ENCODE data around the gene LAIR2.

Gene LAIR2

GRCh38 chr19:54535601-54536000, 33.0 kb downstream of the LAIR2 start:
- DNase-seq = no peak

DNA sequence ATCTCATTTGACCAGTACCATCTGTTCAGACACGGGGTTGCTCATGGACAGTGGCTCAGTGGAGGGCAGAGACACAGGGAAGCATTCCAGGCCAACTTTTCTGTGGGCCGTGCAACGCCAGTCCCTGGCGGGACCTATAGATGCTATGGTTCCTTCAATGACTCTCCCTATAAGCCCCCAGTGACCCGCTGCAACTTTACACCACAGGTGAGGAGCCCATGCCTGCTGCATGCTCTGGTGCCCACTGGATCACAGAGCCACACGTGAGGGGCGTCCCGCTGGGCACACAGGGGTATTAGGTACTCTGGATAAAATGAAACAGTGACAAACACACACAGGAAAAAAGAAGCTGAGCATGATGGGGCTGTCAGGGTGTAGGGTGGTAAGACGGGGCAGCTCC, 34.3 kb downstream of the LAIR2 start:
- DNase-seq = no peak

- DNase-seq = no peak
Observed at GRCh38 chr19:54541712-54542111, 39.1 kb downstream of the LAIR2 start.

- no peak for DNase-seq
Observed at GRCh38 chr19:54548806-54549205, 46.2 kb downstream of the LAIR2 start.

DNA sequence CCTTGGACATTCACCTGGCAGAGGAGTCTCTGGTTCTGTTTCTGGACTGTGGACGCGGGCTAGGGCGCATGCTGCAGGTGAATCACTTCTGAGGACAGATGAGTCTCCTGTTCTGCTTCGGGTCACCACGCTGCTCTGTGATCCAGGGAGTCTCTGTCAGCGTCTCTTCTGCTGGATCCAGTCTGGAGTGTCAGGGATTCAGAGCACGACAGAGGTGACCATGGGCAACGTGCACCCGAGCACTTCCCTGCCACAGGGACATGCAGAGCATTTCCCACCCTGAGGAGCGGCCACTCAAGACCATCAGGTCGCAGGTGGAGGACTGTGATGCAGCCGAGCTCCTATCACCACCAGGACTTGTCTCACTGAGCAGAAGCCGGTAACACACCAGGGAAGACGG, 46.6 kb downstream of the LAIR2 start:
- DNase-seq = no peak

DNA sequence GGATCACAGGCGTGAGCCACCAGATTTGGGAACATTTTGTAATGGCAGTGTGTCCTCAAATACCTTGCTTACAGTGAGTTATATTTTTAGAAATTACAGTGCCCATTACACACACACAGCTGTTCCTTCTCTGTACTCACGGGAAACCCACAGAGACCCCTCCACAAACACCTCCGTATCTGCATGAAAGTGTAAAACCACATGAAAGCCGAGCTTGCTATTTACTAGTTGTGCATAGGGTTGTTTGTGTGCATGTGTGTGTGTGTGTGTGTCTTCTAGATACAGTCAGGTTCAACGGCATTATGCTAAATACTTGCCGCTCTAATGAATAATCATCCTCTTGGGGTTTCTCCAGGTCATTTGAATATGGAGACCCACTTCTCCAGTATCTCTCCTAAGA, 48.7 kb downstream of the LAIR2 start:
- no peak for DNase-seq

- no peak for DNase-seq
Observed at GRCh38 chr19:54551950-54552912, 49.6 kb downstream of the LAIR2 start.

DNA sequence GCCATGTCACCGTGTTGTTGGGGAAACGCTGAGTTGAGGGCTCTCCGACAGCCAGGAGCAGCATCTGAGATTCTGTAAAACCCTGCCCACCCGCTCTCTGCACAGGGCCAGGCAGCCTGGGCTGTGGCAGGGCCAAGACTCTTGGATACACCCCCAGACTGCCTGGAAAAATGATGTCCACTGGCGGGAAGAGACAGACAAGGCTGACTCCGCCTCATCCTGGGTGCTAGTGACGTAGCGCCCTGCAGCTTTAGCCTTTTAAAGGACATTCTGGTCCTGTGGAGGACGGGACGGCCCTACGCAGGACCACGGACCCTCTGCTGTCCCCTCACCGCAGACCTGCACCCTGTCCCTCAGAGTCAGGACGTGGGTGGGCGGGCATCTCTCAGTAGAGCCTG, 50.3 kb downstream of the LAIR2 start:
- DNase-seq = no peak

DNA sequence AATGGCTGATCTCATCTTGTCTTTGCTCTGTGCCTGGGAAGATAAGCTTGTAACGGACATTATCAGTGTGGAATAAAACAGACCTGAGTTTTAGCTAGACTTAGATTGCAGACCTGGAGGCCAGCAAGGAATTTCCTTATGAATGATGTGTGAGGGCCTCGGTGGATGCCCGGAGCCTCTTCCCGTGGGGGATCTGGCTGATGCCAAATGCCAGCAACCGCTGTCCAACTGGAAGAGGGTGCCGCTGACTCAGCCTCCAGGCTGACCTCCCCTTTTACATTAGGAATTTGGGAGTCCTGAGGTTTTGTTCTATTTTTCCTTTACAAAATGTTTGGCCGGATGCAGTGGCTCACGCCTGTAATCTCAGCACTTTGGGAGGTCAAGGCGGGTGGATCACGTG, 51.4 kb downstream of the LAIR2 start:
- no peak for DNase-seq

DNA sequence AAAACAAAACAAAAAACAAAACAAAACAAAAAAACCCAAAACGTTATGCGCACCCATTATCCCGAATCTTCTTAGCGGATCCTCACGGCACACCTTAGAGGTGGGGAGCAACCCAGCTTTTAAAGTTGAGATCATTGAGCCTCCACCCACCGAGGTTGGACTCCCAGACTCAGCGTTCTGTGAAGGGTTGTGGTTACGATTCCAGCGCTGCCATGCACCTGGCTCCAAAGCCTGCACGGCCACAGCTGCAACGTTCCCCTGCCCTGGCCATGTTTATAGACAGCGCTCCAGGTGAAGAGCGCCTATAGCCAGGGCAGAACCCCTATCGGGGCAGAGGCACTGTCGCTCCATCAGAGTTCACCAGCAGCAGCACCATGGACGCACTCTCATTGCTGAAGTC, 52.3 kb downstream of the LAIR2 start:
- no peak for DNase-seq

GRCh38 chr19:54556194-54556593, 53.6 kb downstream of the LAIR2 start:
- DNase-seq = no peak

DNA sequence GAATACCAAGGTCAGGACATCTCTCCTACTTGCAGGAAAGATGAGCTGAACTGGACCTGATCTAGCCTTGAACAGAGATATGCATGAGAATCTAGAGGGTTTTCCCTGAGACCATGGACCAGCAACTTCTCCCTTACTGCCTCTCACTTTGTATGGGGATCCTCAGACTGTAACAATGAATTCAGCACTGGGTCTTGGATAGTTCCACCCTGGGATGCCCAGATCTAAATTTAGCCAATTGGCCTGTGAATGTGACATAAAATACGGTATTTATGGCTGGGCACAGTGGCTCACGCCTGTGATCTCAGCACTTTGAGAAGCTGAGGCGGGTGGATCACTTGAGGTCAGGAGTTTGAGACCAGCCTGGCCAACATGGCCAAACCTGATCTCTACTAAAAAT, 55.7 kb downstream of the LAIR2 start:
- no peak for DNase-seq
